Measurements from ENCODE around the gene RAP1A.

RAP1A gene

GRCh38 chr1:111599781-111600693 is 19.6 kb upstream of the RAP1A start:
- no peak for TF ChIP-seq CTCF (IDR thresholded peaks at IDR 0.05; ENCODE audit: low read depth, low read length, poor library complexity, severe bottlenecking)
- Histone ChIP-seq H3K79me2 (ENCODE audit: control insufficient read depth, low read length) (no peaks in the 10 kb centered on the region), H4K20me1 (ENCODE audit: control insufficient read depth, insufficient read depth, low read depth, low read length) (no peaks in the 10 kb centered on the region), H3K36me3 (ENCODE audit: control insufficient read depth, low read length) (no peaks in the 10 kb centered on the region), H3K27ac (ENCODE audit: low read depth, low read length) (no peak overlapping the region), H3K4me3 (ENCODE audit: low read length) (no peak overlapping the region), H3K9me2 (replicated peaks; ENCODE audit: control insufficient read depth, low read length) (no peaks in the 10 kb centered on the region), H3K27me3 (ENCODE audit: control insufficient read depth, low read length) (no peaks in the 10 kb centered on the region), H3F3A (ENCODE audit: control insufficient read depth, insufficient read depth) (no peaks in the 10 kb centered on the region), H3K4me1 (ENCODE audit: control insufficient read depth, low read length) (peaks cover 96% of the 10 kb centered on the region), H3K9me3 (ENCODE audit: control insufficient read depth, insufficient read depth, low read length) (no peaks in the 10 kb centered on the region), H3K4me2 (ENCODE audit: low read length) (peak overlapping the region; percentile 63; the same call in 1 of the 2 replicates)

- H3K4me2 ChIP-seq (ENCODE audit: low read length) = peak overlapping the region; percentile 63
Observed at GRCh38 chr1:111600886-111601386, 18.7 kb upstream of the RAP1A start.

GRCh38 chr1:111602302-111602701 is 17.3 kb upstream of the RAP1A start:
- no peaks in the 10 kb centered on the region for H4K20me1 ChIP-seq (ENCODE audit: control insufficient read depth, insufficient read depth, low read depth, low read length)
- no peaks in the 10 kb centered on the region for H3K79me2 ChIP-seq (ENCODE audit: control insufficient read depth, low read length)
- H3K9me2 ChIP-seq (replicated peaks; ENCODE audit: control insufficient read depth, low read length) = no peaks in the 10 kb centered on the region
- TF ChIP-seq CTCF (IDR thresholded peaks at IDR 0.05; ENCODE audit: low read depth, low read length, poor library complexity, severe bottlenecking) (no peak), EZH2phosphoT487 (IDR thresholded peaks at IDR 0.05; ENCODE audit: borderline replicate concordance, low read length) (no peak)
- H3K27me3 ChIP-seq (ENCODE audit: control insufficient read depth, low read length) = no peaks in the 10 kb centered on the region
- H3K36me3 ChIP-seq (ENCODE audit: control insufficient read depth, low read length) = no peaks in the 10 kb centered on the region
- H3K4me1 ChIP-seq (ENCODE audit: control insufficient read depth, low read length) = peaks cover 90% of the 10 kb centered on the region
- peak overlapping the region; percentile 53 for H3K4me3 ChIP-seq (ENCODE audit: low read length)
- no peaks in the 10 kb centered on the region for H3K9me3 ChIP-seq (ENCODE audit: control insufficient read depth, insufficient read depth, low read length)
- H3F3A ChIP-seq (ENCODE audit: control insufficient read depth, insufficient read depth) = no peaks in the 10 kb centered on the region; the same call in 1 of the 2 replicates
- peak overlapping the region; percentile 63 for H3K4me2 ChIP-seq (ENCODE audit: low read length)
- H3K27ac ChIP-seq (ENCODE audit: low read depth, low read length) = peak overlapping the region; percentile 70

More at GRCh38 chr1:111600886-111601386, 18.7 kb upstream of the RAP1A start:
- H3K27ac ChIP-seq (ENCODE audit: low read depth, low read length) = peak overlapping the region; percentile 70
- H3K4me1 ChIP-seq (ENCODE audit: control insufficient read depth, low read length) = peaks cover 95% of the 10 kb centered on the region
- TF ChIP-seq EZH2phosphoT487 (IDR thresholded peaks at IDR 0.05; ENCODE audit: borderline replicate concordance, low read length) (no peak), CTCF (IDR thresholded peaks at IDR 0.05; ENCODE audit: low read depth, low read length, poor library complexity, severe bottlenecking) (no peak)
- peak overlapping the region; percentile 8; the same call in 1 of the 2 replicates for H3K4me3 ChIP-seq (ENCODE audit: low read length)
- no peaks in the 10 kb centered on the region for H3K79me2 ChIP-seq (ENCODE audit: control insufficient read depth, low read length)
- no peaks in the 10 kb centered on the region for H3K9me3 ChIP-seq (ENCODE audit: control insufficient read depth, insufficient read depth, low read length)
- H3K9me2 ChIP-seq (replicated peaks; ENCODE audit: control insufficient read depth, low read length) = no peaks in the 10 kb centered on the region
- H3K36me3 ChIP-seq (ENCODE audit: control insufficient read depth, low read length) = no peaks in the 10 kb centered on the region
- H3F3A ChIP-seq (ENCODE audit: control insufficient read depth, insufficient read depth) = no peaks in the 10 kb centered on the region; the same call in 1 of the 2 replicates
- no peaks in the 10 kb centered on the region for H4K20me1 ChIP-seq (ENCODE audit: control insufficient read depth, insufficient read depth, low read depth, low read length)
- H3K27me3 ChIP-seq (ENCODE audit: control insufficient read depth, low read length) = no peaks in the 10 kb centered on the region

All from DOHH2 (cell line).